Epidermal melanocyte (primary cell): ENCODE measurements around the gene SLC26A2.
A peak's percentile ranks its signal among the peaks of the same experiment; 100 is the strongest.
"Not testable (repeated sequence)": the region's sequence is repeated elsewhere in the genome, so short reads cannot be mapped to it uniquely, and the experiment has no call there.

Experiments used
- DNase-seq: peaks from one replicate; pipeline ENCODE4 v3.0.0; 2011; ENCODE audit warnings: low spot score; ENCODE audit not compliant: insufficient read length

Gene SLC26A2

GRCh38 chr5:149936700-149937091, 23.9 kb upstream of the SLC26A2 start:
- DNase-seq, result no peak

GRCh38 chr5:149937610-149938009, 22.9 kb upstream of the SLC26A2 start:
- DNase-seq, result no peak

GRCh38 chr5:149938279-149938678, 22.3 kb upstream of the SLC26A2 start:
- no peak for DNase-seq

DNA sequence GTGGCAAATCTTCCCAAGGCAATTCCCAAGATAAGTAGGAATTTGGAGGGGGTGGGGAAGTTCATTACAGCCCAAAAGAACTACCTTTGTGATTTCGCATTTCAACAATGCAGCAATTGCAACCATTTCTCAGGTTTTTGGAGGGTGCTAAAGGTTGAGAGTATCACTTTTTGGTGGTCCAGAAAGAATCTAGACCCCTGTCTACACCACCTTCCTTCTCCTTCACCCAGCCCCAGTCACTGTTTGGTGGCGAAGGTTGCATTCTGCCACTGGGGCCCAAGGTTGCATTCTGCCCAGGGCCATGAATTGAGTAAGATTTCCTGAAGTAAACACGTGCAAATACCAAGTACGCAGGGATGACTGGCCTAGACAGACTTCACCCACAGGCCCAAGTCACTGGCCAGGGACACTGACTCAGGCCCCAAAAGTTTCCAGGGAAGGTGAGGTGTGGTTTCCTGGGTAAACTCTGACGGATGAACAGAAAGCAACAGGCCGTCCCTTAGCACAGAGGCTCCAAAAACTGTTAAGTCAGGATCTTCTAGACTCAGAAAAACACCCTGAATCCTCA, 21.7 kb upstream of the SLC26A2 start:
- DNase-seq, result no peak

GRCh38 chr5:149939546-149939945, 21.0 kb upstream of the SLC26A2 start:
- DNase-seq, result no peak

GRCh38 chr5:149940077-149940574, 20.4 kb upstream of the SLC26A2 start:
- DNase-seq, result no peak

DNA sequence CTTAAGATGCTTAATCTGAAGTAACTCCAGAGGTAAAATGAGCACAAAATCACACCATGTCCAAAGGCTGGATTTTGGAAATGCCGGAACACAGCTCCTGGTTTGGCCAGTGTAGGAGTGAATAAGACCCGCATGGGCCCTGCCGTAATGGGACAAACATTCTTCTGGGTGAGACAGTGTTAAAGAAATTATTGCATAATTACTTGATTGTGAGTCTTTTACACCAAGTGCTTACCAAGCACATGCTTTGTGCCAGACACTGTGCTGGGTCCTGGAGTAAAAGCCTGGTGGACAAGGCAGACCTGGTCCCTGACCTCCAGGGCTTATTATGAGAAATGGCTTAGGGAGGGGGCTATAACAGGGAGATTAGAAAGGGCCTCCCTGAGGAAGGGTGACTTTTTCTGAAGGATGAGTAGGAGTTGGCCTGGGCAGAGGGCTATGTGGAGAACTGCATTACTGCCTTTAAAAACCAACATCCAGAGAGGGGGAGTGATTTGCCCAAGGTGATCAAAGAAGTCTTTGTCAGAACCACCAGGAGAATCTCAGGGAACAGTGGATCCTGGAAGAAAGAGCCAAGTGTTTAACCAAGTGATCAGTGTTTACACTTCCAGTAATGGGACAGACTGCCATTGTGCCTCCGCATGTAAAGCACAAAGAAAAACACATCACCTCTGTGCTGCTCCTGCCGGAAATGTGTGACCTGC, 19.5 kb upstream of the SLC26A2 start:
- peak; percentile 58 for DNase-seq

GRCh38 chr5:149941795-149942194, 18.8 kb upstream of the SLC26A2 start:
- DNase-seq, result no peak

GRCh38 chr5:149942199-149942598, 18.4 kb upstream of the SLC26A2 start:
- no peak for DNase-seq

DNA sequence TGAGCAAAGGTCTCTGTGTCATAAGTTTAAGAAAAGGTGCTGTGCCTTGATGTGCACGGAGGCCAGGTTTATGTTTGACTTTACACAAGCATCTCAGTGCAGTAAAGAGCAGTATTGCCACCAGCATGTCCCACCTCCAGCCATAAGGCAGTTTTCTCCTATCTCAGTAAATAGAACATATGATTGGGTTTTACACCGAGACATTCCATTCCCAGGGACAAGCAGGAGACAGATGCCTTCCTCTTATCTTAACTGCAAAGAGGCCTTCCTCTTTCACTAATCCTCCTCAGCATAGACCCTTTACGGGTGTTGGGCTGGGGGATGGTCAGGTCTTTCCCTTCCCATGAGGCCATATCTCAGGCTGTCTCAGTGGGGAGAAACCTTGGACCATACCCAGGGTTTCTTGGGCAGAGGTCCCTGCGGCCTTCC, 17.8 kb upstream of the SLC26A2 start:
- not testable (repeated sequence) for DNase-seq

- DNase-seq, result not testable (repeated sequence)
These were observed 17.2 kb upstream of the SLC26A2 start for GRCh38 chr5:149943177-149943949.

- DNase-seq, result no peak
These were observed 15.9 kb upstream of the SLC26A2 start, which contains the start of gene PDE6A for GRCh38 chr5:149944666-149945065. Gene PDE6A (minus strand): TSS chr5:149944793. CDS start chr5:149944673, 120 bp downstream.

GRCh38 chr5:149946118-149946517, 14.4 kb upstream of the SLC26A2 start:
- no peak for DNase-seq

DNA sequence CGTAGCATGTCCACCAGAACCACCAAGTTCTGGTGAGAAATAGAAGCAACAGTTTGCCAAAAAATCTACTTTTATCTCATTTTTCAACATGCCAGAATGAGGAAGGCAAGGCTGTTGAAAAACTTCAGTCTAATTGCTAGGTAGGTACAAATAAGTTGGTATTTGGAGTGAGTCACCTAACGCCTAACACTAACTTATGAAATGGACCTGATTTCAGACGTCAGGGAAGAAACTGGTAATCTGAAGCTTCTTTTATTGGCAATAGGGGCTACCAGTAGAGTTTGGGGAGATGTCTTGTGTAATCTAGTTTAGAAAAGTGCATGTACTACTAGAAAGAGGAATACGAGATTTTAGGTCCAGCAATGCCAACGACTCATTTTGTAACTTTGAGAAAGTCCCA, 11.6 kb upstream of the SLC26A2 start:
- DNase-seq, result no peak

DNA sequence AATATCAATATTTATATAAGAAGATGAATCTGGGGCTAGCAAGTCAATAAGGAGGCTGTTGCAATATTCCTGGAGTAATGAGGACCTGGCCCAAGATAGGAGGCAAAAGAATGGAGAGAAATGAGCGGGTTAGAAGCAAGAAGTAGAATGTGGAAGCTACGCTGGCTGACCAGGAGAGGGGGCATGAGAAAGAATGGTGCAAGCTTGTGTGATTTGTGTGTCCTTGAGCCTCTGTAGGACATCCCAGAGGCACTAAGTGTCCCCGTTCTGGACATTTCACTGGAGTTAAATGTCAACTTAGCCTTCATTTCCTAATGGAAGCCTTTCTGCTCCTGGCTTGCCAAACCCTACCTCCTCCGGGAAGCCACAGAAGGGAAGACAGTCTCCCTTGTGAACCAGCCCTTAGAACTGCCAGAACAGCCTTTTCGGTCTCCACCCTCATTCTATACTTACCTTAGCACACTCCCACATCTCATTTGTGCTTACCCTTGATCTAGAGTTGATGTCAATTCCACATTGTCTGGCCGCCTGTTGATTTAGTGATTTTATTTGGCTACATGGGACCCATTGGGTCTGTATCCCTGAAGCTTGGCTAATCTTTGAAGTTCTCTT, 9.3 kb upstream of the SLC26A2 start:
- DNase-seq, result no peak

DNA sequence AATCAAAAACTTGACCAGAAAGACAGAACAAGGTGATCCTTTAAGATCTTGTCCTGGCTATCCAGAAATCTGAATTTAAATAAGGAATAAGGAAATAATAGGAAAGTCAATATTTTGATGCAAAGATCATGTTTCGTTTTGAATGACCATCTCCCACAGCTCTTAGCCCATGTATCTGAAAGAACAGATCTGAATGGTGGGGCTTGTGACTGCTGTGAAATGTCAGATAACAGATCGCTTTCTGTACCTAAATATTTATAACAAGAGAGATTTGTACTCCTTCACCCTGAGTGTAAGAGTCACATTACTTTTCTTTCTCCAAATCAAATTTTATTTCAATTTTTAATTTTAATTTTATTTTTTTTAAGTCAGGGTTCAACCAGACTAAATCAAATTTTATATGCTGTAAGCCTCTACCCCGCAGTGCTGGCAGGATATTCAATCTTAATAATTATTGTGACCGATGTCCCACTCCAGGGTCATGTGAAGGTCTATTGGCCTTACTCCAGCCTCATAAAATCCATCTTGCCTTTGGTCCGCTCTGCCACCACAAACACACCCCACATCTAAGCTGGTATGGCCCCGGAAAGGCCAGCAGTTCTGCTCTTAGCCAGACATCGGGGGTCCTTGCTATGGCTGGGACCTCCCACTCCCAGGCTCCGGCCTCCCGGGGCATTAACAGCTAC, 7.0 kb upstream of the SLC26A2 start:
- no peak for DNase-seq

GRCh38 chr5:149954798-149955197, 5.8 kb upstream of the SLC26A2 start:
- no peak for DNase-seq

GRCh38 chr5:149956685-149957084, 3.9 kb upstream of the SLC26A2 start:
- DNase-seq, result no peak

DNA sequence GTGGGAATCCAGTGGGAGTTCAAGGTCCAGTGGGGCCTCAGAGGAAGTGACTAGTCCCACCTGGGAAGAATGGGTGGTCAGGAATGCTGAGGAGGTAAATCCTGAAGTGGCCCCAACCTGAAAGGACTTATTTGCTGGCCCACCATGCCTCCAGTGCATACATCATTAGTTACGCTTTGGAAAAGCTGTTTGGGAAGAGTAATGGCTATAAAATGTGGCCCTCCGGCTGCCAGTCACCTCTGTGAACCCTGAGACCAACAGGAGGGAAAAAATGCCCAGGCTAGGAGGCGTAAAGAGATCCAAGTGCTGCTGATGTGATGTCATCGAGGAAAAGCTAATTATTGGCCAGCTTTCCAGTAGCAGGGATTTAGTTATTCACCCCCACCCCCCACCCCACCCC, 2.7 kb upstream of the SLC26A2 start:
- DNase-seq, result no peak

DNA sequence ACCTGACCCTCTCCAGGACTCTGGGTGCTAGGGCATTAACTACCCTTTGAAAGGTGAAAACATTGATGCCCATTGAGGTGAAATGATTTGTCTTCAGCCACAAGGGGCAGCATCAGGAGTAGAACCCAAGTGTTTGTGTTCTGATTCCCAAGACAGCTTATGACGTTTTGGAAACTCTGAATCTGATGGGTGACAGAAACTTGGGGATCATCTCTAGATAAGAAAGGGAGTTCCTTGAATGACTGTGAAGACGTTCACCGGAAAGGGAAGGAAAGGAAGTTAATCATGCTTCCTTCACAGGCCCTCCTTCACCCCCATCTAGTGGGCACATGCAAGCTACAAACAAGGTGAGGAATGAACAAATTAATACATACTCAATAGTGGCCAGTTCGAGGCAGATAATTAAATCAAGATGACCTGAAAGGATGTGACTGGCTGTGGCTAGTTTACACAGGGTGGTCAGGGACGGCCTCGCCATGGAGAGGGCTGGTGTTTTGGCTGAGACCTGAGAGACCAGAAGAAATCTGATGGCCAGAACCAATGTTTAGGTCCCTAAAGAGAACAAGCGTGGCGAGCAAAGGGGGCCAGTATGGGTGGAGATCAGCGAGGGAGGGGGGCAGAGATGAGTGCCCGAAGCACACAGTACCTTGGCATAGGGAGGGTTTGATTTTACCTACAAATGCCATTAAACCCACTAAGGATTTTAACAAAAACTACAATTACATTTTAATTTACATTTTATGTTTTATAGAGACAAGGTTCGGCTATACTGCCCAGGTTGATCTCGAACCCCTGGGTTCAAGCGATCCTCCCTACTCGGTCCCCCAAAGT, 937 bp upstream of the SLC26A2 start:
- no peak for DNase-seq
